ENCODE measurements around the gene APOC3.
"Not testable (repeated sequence)": the region's sequence is repeated elsewhere in the genome, so short reads cannot be mapped to it uniquely, and the experiment has no call there.

Gene APOC3

GRCh38 chr11:116801662-116802061 lies 28.0 kb upstream of the APOC3 start:
- not testable (repeated sequence) for H3K27me3 ChIP-seq (ENCODE audit: control insufficient read depth, insufficient read depth, low read length, poor library complexity, severe bottlenecking); H3K9me3 ChIP-seq (ENCODE audit: control insufficient read depth, low read length); H3K36me3 ChIP-seq (ENCODE audit: control insufficient read depth, insufficient read depth, low read length); H3K4me1 ChIP-seq (ENCODE audit: control insufficient read depth, insufficient read depth, low read length); H3K27ac ChIP-seq (ENCODE audit: insufficient read depth, low read depth, low read length, poor library complexity, severe bottlenecking); H3K4me3 ChIP-seq (ENCODE audit: insufficient read depth, low read depth, low read length)

- Histone ChIP-seq H3K27ac (ENCODE audit: insufficient read depth, low read depth, low read length, poor library complexity, severe bottlenecking) (no peak overlapping the region), H3K4me1 (ENCODE audit: control insufficient read depth, insufficient read depth, low read length) (no peaks in the 10 kb centered on the region), H3K36me3 (ENCODE audit: control insufficient read depth, insufficient read depth, low read length) (no peaks in the 10 kb centered on the region), H3K4me3 (ENCODE audit: insufficient read depth, low read depth, low read length) (no peak overlapping the region), H3K9me3 (ENCODE audit: control insufficient read depth, low read length) (no peaks in the 10 kb centered on the region), H3K27me3 (ENCODE audit: control insufficient read depth, insufficient read depth, low read length, poor library complexity, severe bottlenecking) (no peaks in the 10 kb centered on the region)
- WGBS, 2 experiments: 85 to 92% methylated on average over 3 of the region's 3 CpGs
Measured at GRCh38 chr11:116804001-116804400, 25.7 kb upstream of the APOC3 start.

- no peak overlapping the region for H3K27ac ChIP-seq (ENCODE audit: insufficient read depth, low read depth, low read length, poor library complexity, severe bottlenecking)
- H3K27me3 ChIP-seq (ENCODE audit: control insufficient read depth, insufficient read depth, low read length, poor library complexity, severe bottlenecking): no peaks in the 10 kb centered on the region
- 94 to 95% methylated on average over 6 of the region's 6 CpGs for WGBS, 2 experiments
- H3K36me3 ChIP-seq (ENCODE audit: control insufficient read depth, insufficient read depth, low read length): no peaks in the 10 kb centered on the region
- H3K9me3 ChIP-seq (ENCODE audit: control insufficient read depth, low read length): no peaks in the 10 kb centered on the region
- H3K4me3 ChIP-seq (ENCODE audit: insufficient read depth, low read depth, low read length): no peak overlapping the region
- no peaks in the 10 kb centered on the region for H3K4me1 ChIP-seq (ENCODE audit: control insufficient read depth, insufficient read depth, low read length)
Measured at GRCh38 chr11:116807601-116808261, 22.0 kb upstream of the APOC3 start.

- no peaks in the 10 kb centered on the region for H3K27me3 ChIP-seq (ENCODE audit: control insufficient read depth, insufficient read depth, low read length, poor library complexity, severe bottlenecking)
- no peaks in the 10 kb centered on the region for H3K36me3 ChIP-seq (ENCODE audit: control insufficient read depth, insufficient read depth, low read length)
- WGBS, 2 experiments: 87 to 89% methylated on average over 13 to 14 of the region's 14 CpGs
- no peak overlapping the region for H3K27ac ChIP-seq (ENCODE audit: insufficient read depth, low read depth, low read length, poor library complexity, severe bottlenecking)
- no peaks in the 10 kb centered on the region for H3K4me1 ChIP-seq (ENCODE audit: control insufficient read depth, insufficient read depth, low read length)
- H3K9me3 ChIP-seq (ENCODE audit: control insufficient read depth, low read length): no peaks in the 10 kb centered on the region
- no peak overlapping the region for H3K4me3 ChIP-seq (ENCODE audit: insufficient read depth, low read depth, low read length)
Measured at GRCh38 chr11:116808262-116809175, 21.2 kb upstream of the APOC3 start.

GRCh38 chr11:116811194-116811593 lies 18.5 kb upstream of the APOC3 start:
- WGBS, 2 experiments: 80 to 89% methylated on average over 3 of the region's 3 CpGs

GRCh38 chr11:116812109-116812508 lies 17.6 kb upstream of the APOC3 start:
- Histone ChIP-seq H3K9me3 (ENCODE audit: control insufficient read depth, low read length) (no peaks in the 10 kb centered on the region), H3K4me3 (ENCODE audit: insufficient read depth, low read depth, low read length) (no peak overlapping the region), H3K27me3 (ENCODE audit: control insufficient read depth, insufficient read depth, low read length, poor library complexity, severe bottlenecking) (no peaks in the 10 kb centered on the region), H3K36me3 (ENCODE audit: control insufficient read depth, insufficient read depth, low read length) (no peaks in the 10 kb centered on the region), H3K27ac (ENCODE audit: insufficient read depth, low read depth, low read length, poor library complexity, severe bottlenecking) (no peak overlapping the region), H3K4me1 (ENCODE audit: control insufficient read depth, insufficient read depth, low read length) (no peaks in the 10 kb centered on the region)
- WGBS, 2 experiments: 93 to 100% methylated on average over 2 of the region's 4 CpGs

More at GRCh38 chr11:116811194-116811593, 18.5 kb upstream of the APOC3 start:
- Histone ChIP-seq H3K27me3 (ENCODE audit: control insufficient read depth, insufficient read depth, low read length, poor library complexity, severe bottlenecking) (no peaks in the 10 kb centered on the region), H3K4me1 (ENCODE audit: control insufficient read depth, insufficient read depth, low read length) (no peaks in the 10 kb centered on the region), H3K4me3 (ENCODE audit: insufficient read depth, low read depth, low read length) (no peak overlapping the region), H3K36me3 (ENCODE audit: control insufficient read depth, insufficient read depth, low read length) (no peaks in the 10 kb centered on the region), H3K27ac (ENCODE audit: insufficient read depth, low read depth, low read length, poor library complexity, severe bottlenecking) (no peak overlapping the region), H3K9me3 (ENCODE audit: control insufficient read depth, low read length) (no peaks in the 10 kb centered on the region)

GRCh38 chr11:116813170-116813569 lies 16.5 kb upstream of the APOC3 start:
- 83 to 100% methylated on average over 1 of the region's 1 CpG for WGBS, 2 experiments
- no peak overlapping the region for H3K27ac ChIP-seq (ENCODE audit: insufficient read depth, low read depth, low read length, poor library complexity, severe bottlenecking)
- H3K36me3 ChIP-seq (ENCODE audit: control insufficient read depth, insufficient read depth, low read length): no peaks in the 10 kb centered on the region
- H3K9me3 ChIP-seq (ENCODE audit: control insufficient read depth, low read length): no peaks in the 10 kb centered on the region
- H3K4me1 ChIP-seq (ENCODE audit: control insufficient read depth, insufficient read depth, low read length): no peaks in the 10 kb centered on the region
- no peaks in the 10 kb centered on the region for H3K27me3 ChIP-seq (ENCODE audit: control insufficient read depth, insufficient read depth, low read length, poor library complexity, severe bottlenecking)
- no peak overlapping the region for H3K4me3 ChIP-seq (ENCODE audit: insufficient read depth, low read depth, low read length)

GRCh38 chr11:116813781-116814471 lies 15.8 kb upstream of the APOC3 start:
- H3K4me3 ChIP-seq (ENCODE audit: insufficient read depth, low read depth, low read length): no peak overlapping the region
- no peak overlapping the region for H3K27ac ChIP-seq (ENCODE audit: insufficient read depth, low read depth, low read length, poor library complexity, severe bottlenecking)
- no peaks in the 10 kb centered on the region for H3K27me3 ChIP-seq (ENCODE audit: control insufficient read depth, insufficient read depth, low read length, poor library complexity, severe bottlenecking)
- no peaks in the 10 kb centered on the region for H3K36me3 ChIP-seq (ENCODE audit: control insufficient read depth, insufficient read depth, low read length)
- no peaks in the 10 kb centered on the region for H3K4me1 ChIP-seq (ENCODE audit: control insufficient read depth, insufficient read depth, low read length)
- no peaks in the 10 kb centered on the region for H3K9me3 ChIP-seq (ENCODE audit: control insufficient read depth, low read length)
- WGBS, 2 experiments: 76 to 81% methylated on average over 5 of the region's 5 CpGs

GRCh38 chr11:116814502-116814901 lies 15.2 kb upstream of the APOC3 start:
- WGBS, 2 experiments: 97 to 98% methylated on average over 5 of the region's 6 CpGs
- Histone ChIP-seq H3K4me3 (ENCODE audit: insufficient read depth, low read depth, low read length) (no peak overlapping the region), H3K36me3 (ENCODE audit: control insufficient read depth, insufficient read depth, low read length) (no peaks in the 10 kb centered on the region), H3K4me1 (ENCODE audit: control insufficient read depth, insufficient read depth, low read length) (no peaks in the 10 kb centered on the region), H3K27ac (ENCODE audit: insufficient read depth, low read depth, low read length, poor library complexity, severe bottlenecking) (no peak overlapping the region), H3K9me3 (ENCODE audit: control insufficient read depth, low read length) (no peaks in the 10 kb centered on the region), H3K27me3 (ENCODE audit: control insufficient read depth, insufficient read depth, low read length, poor library complexity, severe bottlenecking) (no peaks in the 10 kb centered on the region)

GRCh38 chr11:116819049-116819448 lies 10.7 kb upstream of the APOC3 start:
- Histone ChIP-seq H3K9me3 (ENCODE audit: control insufficient read depth, low read length) (no peaks in the 10 kb centered on the region), H3K27me3 (ENCODE audit: control insufficient read depth, insufficient read depth, low read length, poor library complexity, severe bottlenecking) (no peaks in the 10 kb centered on the region), H3K36me3 (ENCODE audit: control insufficient read depth, insufficient read depth, low read length) (no peaks in the 10 kb centered on the region), H3K27ac (ENCODE audit: insufficient read depth, low read depth, low read length, poor library complexity, severe bottlenecking) (no peak overlapping the region), H3K4me1 (ENCODE audit: control insufficient read depth, insufficient read depth, low read length) (peaks cover 5% of the 10 kb centered on the region), H3K4me3 (ENCODE audit: insufficient read depth, low read depth, low read length) (no peak overlapping the region)
- 91 to 95% methylated on average over 9 of the region's 9 CpGs for WGBS, 2 experiments
